IPS-NIHi11 (cell line): ENCODE results near the gene UST.

Experiments used
- DNase-seq: peaks from one replicate; pipeline ENCODE4 v3.0.0; 2012; ENCODE audit warnings: mixed read lengths, low spot score

The UST gene, protein sequence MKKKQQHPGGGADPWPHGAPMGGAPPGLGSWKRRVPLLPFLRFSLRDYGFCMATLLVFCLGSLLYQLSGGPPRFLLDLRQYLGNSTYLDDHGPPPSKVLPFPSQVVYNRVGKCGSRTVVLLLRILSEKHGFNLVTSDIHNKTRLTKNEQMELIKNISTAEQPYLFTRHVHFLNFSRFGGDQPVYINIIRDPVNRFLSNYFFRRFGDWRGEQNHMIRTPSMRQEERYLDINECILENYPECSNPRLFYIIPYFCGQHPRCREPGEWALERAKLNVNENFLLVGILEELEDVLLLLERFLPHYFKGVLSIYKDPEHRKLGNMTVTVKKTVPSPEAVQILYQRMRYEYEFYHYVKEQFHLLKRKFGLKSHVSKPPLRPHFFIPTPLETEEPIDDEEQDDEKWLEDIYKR

DNA sequence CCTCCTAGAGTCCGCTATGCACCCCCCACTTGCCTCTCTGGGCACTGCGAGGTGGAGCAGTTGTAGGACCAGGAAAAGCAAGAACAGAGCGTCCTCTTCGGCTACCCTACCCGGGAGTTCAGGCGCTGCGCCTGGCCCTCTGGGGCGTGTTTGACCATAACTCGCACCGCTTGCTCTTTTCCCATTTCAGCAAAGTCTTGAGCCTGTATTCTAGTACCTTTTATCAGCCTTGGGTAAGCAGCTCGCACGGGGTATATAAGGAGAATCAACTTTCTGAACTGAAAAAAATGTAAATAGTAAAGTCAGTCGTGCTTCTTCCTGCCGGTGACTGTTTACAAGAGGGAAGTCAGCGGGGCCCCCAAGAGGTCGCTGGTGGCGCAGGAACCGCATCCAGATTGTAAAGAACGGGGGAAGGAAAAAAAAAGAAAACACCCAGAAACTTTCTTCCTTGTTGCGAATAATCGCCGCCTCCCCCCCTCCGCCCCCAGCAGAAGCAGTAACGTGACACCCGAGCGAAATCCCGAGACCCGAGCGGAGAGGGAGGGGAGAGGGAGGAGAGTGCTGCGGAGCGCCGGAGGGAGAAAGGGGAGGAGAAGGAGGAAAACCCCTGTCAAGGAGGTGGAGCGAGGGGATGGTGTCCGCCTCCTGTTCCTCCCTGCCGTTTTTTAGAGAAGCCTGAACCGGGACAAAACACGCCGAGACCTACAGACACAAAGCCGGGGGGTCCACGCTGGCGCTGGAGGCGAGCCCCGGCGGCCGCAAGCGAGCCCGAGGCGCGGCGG, at the start of gene UST:
Gene UST (plus strand): TSS at position 668 of the 782 bp plus-strand sequence. CDS start 401 bp downstream, outside the sequence.
- peak; percentile 80 for DNase-seq

DNA sequence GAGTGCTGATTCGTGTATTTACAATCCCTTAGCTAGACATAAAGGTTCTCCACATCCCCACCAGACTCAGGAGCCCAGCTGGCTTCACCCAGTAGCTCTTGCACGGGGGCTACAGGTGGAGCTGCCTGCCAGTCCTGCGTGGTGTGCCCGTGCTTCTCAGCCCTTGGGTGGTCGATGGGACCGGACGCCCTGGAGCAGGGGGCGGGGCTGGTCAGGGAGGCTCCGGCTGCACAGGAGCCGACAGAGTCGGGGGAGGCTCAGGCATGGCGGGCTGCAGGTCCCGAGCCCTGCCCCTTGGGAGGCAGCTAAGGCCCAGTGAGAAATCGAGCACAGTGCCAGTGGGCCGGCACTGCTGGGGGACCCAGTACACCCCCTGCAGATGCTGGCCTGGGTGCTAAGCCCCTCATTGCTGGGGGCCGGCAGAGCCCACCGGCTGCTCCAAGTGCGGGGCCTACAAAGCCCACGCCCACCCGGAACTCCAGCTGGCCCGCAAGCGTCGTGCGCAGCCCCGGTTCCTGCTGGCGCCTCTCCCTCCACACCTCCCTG, 48.9 kb upstream of the UST start:
- DNase-seq = no peak

DNA sequence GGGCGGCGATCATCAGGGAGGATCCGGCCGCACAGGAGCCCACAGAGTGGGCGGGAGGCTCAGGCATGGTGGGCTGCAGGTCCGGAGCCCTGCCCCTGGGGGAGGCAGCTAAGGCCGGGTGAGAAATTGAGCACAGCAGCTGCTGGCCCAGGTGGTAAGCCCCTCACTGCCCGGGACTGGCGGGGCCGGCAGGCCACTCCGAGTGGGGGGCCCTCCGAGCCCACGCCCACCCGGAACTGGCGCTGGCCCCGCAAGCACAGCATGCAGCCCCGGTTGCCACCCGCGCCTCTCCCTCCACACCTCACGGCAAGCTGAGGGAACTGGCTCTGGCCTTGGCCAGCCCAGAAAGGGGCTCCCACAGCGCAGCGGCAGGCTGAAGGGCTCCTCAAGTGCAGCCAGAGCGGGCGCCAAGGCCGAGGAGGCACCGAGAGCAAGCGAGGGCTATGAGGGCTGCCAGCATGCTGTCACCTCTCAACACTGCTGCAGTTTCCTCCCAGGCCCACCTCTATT, 48.1 kb upstream of the UST start:
- no peak for DNase-seq

DNA sequence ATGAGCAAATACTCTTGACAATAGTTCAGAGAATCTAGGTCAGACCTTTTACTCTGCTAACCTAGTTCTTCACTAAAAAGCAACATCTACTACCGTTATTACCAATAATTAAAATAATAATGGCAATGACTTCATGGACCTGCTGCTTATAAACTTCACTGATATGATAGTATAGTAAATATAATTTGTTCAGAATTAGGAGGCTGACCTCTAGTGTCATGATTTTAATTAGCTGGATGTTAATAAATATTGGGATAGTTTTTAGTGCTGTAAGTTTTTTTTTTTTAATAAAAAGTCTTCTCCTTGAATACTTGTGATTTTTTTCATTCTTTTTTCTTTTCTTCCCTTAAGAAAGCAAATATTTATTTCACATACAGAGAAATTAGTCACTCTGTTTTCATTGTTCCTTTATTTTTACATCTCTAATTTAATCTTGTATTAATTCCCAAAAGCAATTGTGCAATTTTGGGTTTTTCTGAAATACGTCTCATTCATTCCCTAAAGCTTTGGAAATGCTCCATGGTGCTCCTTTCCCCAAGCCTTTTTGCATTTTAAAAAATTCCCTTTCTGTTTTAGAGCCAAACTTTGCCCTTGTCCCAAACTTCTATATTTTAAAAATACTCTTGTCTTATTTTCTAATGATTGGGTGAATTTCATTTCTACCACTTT, 46.6 kb upstream of the UST start:
- DNase-seq = no peak

DNA sequence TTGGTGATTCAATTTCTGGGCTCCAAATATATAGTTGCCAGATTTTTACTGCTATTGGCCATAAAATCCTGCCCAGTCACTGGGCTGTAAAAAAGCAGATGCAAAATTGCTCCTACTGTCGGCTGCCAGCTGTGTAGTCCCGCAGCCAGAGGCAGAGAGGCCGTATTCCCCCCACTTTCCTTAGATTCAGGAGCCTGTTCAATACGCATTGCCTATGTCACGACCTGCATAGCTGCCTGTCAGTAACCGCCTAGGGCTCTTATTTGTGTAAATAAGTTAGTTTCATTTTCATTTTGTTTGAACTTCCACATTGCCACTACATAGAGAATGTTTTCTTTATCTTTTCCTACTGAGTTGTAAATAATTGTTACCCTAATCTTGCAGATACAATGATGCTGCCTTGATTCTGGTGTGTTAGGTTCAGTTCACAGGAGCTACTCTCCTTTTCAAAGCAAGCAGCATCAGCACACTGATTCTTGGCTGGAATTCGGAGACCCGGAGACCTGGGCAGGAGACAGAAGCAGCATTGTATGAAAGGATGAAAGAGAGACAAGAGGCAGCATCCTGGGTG, 46.0 kb upstream of the UST start:
- DNase-seq = peak; percentile 26

DNA sequence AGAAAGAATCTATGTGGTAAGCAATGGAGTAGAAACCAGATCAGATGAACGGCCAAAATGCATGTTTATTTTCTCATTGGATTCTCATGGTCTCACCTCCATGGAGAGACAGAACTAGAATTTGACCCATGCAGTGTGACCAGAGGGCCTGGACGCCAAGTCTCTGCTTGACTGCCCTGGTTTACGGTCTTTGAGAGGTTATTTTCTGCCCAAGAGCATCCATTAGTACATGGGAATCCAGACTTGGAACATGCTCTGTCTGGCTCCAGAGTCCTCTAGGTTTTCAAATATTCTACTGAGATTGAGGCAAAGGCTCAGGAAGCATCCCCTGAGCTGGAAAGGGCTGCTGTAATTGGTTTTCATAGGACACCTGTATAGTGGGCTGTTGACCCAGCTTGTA, 45.5 kb upstream of the UST start:
- DNase-seq = no peak

DNA sequence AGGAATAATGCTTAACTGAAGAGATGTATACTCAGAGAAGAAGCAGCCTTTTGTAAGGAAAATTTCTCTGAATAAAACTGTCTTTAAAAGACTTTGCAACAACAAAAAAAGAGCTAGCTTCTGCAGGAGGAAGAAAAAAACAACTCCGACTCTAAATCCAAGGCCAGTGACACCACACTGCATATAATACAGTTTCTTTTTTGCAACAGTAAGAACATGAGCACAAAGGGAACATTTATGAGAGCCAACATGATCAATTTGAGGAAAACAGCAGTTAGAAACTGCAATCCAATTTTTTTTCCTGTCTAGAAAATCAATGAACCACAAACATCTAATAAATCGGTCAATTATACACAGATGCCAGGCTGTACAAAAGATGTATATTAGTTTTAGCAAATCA, 42.9 kb upstream of the UST start:
- no peak for DNase-seq

DNA sequence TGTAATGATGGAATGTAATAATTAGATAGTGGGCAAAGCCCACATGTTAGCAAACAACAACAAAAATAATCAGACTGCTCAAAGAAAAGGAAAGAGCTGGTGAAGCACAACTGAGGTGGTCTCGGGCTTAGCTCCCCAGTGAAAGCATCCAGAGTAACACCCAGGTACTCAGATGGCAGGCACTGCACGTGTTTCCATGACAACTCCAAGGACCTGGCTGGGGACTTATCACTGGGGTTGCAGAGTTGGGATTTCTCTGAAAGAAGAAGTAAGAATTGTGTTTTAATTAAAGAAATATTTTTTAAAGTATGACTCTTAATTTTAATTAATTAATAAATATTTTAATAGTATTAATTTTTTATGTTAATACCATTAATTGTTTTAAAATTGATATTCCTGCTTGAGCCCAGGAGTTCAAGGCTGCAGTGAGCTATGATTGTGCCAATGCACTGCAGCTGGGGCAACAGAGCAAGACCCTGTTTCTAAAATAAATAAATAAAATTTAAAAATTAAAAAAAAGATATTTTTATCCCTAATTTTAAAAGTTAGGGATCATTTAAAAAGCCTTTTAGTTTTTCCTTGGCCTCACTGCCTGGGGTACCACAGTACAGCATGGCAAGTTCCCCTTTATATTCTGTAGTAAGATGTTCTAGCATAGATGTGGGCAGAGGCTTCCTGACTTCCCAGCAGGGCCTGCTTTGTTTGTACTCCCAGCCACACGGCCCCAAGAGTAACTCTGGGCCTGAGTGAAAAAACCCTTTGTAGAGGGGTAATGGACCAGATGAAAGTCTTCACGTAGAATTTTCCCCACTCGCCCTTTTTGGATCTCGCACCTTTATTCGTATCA, 42.2 kb upstream of the UST start:
- DNase-seq = no peak

DNA sequence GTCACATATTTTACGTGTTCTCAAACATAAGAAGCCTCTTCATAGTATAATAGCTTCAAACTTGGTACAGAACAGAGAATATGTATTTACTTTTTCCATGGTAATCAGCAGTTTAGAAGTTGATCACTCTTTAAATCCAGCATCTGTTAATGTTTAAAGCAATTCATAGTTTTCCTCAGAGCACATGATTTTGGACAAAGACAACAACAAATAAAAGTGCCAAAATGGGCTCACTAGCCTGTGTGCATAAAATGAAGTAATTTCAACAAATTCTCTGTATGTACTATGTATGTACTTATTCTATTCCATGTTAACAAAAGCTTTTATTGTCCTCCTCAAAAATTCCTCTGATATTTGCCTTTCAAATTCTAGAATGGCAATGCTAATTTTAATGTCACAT, 38.1 kb upstream of the UST start:
- no peak for DNase-seq

DNA sequence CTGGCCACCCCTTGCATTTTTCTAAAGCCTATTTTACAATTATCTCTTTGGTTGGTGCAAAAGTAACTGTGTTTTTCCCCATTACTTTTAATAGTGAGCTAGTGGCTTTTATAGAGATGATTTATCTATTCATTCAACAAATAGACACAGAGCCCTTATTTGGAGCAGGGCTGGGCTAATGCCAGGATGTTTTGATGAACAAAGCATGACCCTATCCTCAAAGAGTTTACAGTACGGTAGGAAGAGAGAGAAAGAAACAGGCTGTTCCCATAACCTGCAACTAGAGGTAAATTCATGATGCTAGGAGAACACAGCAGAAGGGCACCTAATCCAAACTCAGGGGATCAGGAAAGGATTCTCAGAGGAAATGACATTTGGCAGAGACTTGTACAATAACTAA, 37.3 kb upstream of the UST start:
- DNase-seq = no peak

DNA sequence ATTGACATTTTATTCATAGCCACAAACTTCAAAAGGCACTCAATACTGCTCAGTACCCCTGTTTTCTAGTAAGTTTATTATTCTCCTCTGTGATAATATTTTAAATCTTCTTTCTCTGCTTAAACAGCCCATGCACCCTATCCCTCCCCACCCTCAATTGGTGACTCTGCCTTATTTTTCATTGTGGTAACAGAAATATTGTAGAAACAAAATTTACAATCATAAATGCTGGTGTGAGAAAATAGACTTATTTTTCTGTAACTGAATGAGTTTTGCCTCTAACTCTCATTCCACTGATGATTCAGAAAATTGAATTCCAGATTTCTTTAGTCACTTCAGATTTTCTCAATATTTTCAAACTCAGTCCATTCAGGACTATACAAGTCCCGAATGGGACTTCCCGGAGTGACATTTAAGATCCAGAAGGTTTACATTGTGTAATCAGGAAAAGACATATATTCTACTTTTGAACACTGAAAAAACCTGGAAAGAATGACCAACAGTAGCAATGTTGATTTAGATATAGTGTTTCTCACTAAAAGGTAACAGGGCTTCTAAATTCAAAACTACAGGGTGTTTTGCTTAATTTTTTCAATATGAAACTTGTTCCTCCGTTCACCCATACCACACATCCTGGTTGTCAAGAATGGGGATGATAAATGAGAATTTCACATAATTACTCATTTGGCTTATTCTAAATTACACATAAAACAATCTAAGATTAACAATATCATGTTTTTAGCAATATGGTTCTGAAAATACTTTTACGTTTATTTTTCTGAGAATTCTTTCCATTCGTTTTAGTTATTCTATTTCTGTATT, 34.8 kb upstream of the UST start:
- no peak for DNase-seq

DNA sequence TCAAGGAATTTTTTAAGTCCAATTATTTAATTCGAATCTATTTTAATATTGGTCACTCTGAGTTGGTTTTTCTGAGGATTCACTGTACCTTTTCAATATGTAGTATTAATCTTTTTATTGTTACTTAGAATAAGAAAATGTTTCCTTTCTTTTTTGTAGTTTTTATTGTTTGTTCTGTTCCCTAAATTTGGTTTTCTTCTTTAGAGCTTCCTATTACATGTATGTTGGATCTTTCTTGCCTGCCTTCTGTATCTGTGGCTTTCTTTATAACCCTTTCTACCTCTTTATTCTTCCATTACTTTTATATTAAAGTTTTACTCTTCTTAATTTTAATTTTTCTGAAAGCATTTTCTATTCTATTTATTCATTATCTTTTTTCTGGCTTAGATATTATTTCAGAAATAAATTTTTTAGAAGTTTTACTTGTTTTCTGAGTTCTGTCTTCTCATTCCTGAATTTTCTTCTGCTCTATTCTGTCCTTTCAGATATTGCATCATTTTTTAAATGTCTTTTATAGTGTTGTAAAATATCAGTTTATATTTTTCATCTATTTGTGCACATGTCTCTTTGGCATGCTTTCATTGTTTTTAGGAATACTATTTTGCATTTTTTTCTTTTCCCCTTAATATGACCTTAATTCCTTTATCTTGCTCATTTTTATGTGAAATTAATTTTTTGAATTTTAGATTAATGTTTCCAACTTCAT, 33.6 kb upstream of the UST start:
- no peak for DNase-seq

DNA sequence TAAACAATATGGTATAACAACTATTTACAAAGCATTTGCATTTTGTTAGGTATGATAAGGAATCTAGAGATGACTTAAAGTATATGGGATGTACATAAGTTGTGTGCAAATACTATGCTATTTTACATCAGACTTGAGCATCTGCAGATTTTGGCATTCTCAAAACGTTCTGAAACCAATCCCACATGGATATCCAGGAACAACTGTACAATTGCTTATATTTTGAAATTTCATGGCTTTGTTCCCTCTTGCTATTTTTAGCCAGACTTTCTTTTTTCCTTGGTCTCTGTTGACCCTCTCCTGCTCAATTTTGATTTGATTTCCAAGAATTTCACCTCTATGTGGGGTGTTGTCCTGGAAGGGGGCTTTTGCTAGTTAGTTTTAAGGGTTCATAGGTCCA, 32.9 kb upstream of the UST start:
- DNase-seq = no peak

DNA sequence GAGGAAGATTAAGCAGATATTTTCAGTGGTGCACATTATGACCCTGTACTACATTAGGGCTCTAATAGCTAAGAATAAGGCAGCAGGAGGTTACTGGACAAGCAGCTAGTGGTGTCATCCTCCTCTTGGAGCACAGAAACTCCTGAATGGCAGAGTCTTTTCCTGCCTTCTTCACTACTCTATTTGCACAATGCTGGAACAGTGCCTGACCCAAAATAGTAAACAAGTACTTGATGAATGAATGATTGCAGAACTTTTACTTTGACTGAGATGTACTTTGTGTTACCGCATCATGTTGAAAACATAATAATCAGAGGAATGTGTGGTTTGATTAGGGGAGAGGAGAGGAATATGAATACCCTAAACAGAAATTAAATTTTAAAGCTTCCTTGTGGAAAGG, 30.0 kb upstream of the UST start:
- DNase-seq = no peak

DNA sequence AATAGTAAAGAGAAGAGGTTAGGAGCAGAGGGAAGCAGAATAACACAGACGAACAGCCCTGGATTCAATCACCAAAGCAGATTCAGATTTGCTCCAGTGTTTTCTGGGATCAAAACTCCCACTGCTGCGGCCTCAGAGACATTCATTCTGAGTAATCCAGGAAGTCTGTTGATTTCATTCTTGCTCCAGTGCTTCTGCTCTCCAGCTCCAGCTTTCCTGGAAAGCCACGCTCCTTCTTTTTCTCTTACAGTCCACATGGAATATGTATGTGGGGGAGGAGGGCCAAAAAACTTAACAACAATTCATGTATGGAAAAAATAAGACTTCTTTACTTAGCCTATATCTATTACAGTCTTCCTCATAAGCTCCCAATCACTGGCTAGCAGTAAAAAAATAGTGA, 26.4 kb upstream of the UST start:
- DNase-seq = no peak

DNA sequence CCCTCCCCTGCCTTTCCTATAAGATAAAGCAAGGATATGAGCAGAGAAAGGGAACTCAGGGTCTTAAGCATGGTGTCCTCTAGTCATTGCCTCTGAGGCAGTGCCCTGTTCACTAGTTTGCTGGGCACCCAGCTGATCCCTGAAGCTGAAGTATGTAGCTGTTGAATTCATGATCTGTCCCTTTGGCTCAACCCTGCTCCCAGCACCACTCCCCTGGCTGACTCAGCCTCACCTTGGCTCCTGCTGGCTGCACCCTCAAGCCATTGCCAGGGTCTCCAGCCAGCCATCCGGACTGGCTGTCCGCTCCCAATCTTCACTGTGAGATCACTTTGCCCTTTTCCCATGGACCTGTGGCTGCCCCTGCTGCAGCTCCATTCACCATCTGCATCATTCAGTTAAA, 25.9 kb upstream of the UST start:
- DNase-seq = no peak

DNA sequence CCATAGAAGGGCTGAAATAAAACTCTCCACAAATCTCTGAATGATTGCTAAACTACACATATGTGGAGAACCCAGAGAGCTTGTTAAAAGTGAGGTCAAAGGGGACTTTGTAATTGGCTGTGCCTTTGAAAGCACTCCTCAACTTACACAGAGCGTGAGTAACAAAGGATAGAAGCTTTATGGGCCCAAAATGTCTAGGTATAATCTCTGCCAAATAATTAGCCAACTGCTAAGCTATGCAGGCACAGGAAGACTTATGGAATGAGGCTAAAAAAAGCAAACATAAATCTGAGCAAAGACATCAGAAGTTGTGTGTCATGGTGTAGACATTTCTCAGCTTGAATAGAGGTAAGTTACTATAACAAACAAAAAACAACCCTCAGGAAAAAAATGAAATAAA, 23.3 kb upstream of the UST start:
- DNase-seq = no peak

DNA sequence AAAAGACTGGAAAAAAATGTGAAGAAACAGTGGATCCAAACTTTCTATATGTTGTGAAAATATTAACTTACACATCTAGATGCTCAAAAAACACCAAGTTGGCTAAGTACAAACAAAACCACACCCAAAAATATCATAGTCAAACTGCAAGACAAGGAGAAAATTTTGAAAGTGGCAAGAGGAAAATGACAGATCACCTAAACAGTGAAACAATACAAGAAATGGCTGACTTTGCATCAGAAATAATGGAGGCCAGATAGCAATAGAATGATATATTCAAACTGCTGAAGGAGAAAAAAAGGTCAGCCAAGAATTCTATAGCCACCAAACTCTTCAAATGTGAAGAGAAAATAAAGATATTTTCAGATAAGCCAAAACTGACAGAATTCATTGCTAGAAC, 22.4 kb upstream of the UST start:
- no peak for DNase-seq

DNA sequence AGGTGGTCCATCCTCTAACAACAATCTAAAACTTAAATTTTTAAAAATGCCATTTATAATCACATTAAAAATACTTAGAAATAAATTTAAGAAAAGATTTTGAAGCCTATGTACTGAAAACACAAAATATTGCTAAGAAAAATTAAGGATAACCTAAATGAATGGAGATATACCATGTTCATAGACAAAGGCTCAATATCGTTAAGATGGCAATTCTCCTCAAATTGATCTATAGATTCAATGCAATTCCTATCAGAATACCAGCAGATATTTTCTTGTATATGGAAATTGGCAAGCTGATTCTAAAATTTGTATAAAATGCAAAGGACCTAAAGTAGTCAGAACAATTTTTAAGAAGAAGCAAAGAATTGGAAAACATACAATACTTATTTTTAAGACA, 19.7 kb upstream of the UST start:
- DNase-seq = no peak

DNA sequence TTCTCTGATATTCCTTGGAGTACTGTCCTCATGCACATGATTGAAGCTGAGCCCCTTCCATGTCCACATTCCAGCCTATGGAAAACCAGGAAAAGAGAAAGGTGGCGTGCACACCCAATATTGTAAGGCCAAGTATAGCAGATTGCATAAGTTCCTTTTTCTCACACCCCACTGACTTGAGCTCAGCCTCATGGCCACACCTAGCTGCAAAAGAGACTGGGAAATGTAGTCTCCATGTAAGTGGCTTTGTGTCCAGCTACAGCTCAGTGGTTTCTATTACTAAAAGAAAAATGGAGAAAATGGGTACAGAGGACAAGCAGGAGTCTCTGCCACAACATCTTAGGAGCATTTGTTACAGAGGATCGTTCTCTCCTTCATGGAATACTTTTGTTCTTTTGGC, 10.8 kb upstream of the UST start:
- no peak for DNase-seq
